Astrocyte (in vitro differentiated cells and primary cell): ENCODE data around the gene SLC2A8. TPM values are rescaled to one million over a fixed set of nuclear protein-coding genes. Genes with fewer than 3 reads are reported as not detected.

Experiments used
- DNase-seq: peaks from one replicate; pipeline ENCODE4 v3.0.0-alpha.2; 2010; ENCODE audit warnings: low read depth
- FAIRE-seq: peaks from 2 replicates; lab custom pipeline; 2011; peaks lifted over from hg19 to GRCh38; lab: Jason Lieb, UNC
- H2AFZ ChIP-seq: 2 replicates; pipeline ENCODE4 v1.6.0; 2012; ENCODE audit warnings: low read depth, low read length, inconsistent platforms
- H3K27ac ChIP-seq: 2 replicates; pipeline ENCODE4 v1.5.1; 2011; ENCODE audit warnings: low read depth, low read length, inconsistent platforms
- H3K27me3 ChIP-seq: 2 replicates; pipeline ENCODE4 v1.6.0; 2011; ENCODE audit warnings: low read length, inconsistent platforms; ENCODE audit not compliant: insufficient read depth
- H3K36me3 ChIP-seq: 2 replicates; pipeline ENCODE4 v1.5.1; 2011; ENCODE audit warnings: low read length, inconsistent platforms; ENCODE audit not compliant: insufficient read depth
- H3K4me1 ChIP-seq: 2 replicates; pipeline ENCODE4 v1.5.1; 2011; ENCODE audit warnings: low read length, inconsistent platforms; ENCODE audit not compliant: insufficient read depth
- H3K4me2 ChIP-seq: 2 replicates; pipeline ENCODE4 v1.6.0; 2012; ENCODE audit warnings: low read length, inconsistent platforms
- H3K4me3 ChIP-seq: 2 replicates; pipeline ENCODE4 v1.5.1; 2011; ENCODE audit warnings: low read depth, mild to moderate bottlenecking, low read length, inconsistent platforms; ENCODE audit not compliant: insufficient read depth
- H3K79me2 ChIP-seq: 2 replicates; pipeline ENCODE4 v1.6.0; 2012; ENCODE audit warnings: mild to moderate bottlenecking, low read length, inconsistent platforms; ENCODE audit not compliant: insufficient read depth
- H3K9ac ChIP-seq: 2 replicates; pipeline ENCODE4 v1.6.0; 2012; ENCODE audit warnings: mild to moderate bottlenecking, low read length, inconsistent platforms
- H3K9me3 ChIP-seq: 2 replicates; pipeline ENCODE4 v1.5.1; 2012; ENCODE audit warnings: low read depth, mild to moderate bottlenecking, low read length, inconsistent platforms; ENCODE audit not compliant: insufficient read depth
- H4K20me1 ChIP-seq: 2 replicates; pipeline ENCODE4 v1.6.0; 2012; ENCODE audit warnings: low read length, inconsistent platforms; ENCODE audit not compliant: insufficient read depth
- H3K27ac Mint-ChIP-seq: one replicate; pipeline ENCODE4 v1.8.0; 2021; ENCODE audit warnings: mild to moderate bottlenecking, mixed read lengths; ENCODE audit not compliant: unreplicated experiment
- H3K27me3 Mint-ChIP-seq: one replicate; pipeline ENCODE4 v1.8.0; 2021; ENCODE audit warnings: low read depth, mixed read lengths; ENCODE audit not compliant: unreplicated experiment
- H3K36me3 Mint-ChIP-seq: one replicate; pipeline ENCODE4 v1.8.0; 2021; ENCODE audit warnings: low read depth, mixed read lengths; ENCODE audit not compliant: unreplicated experiment
- H3K4me1 Mint-ChIP-seq: one replicate; pipeline ENCODE4 v1.8.0; 2021; ENCODE audit warnings: low read depth, mixed read lengths; ENCODE audit not compliant: unreplicated experiment
- H3K4me3 Mint-ChIP-seq: one replicate; pipeline ENCODE4 v1.8.0; 2021; ENCODE audit warnings: mild to moderate bottlenecking, moderate library complexity, mixed read lengths; ENCODE audit not compliant: unreplicated experiment
- H3K9me3 Mint-ChIP-seq: one replicate; pipeline ENCODE4 v1.8.0; 2021; ENCODE audit warnings: mild to moderate bottlenecking, mixed read lengths; ENCODE audit not compliant: unreplicated experiment
- CTCF ChIP-seq: IDR thresholded peaks from 2 replicates; pipeline ENCODE4 v1.5.1; 2011; ENCODE audit warnings: low read depth, mild to moderate bottlenecking, inconsistent platforms, low read length, moderate library complexity; ENCODE audit not compliant: insufficient read depth
- EZH2 ChIP-seq: IDR thresholded peaks from 2 replicates; pipeline ENCODE4 v1.6.1; 2012; ENCODE audit warnings: mild to moderate bottlenecking, low read length, inconsistent platforms; ENCODE audit not compliant: insufficient read depth
- total RNA-seq: library from RNA; stranded (reverse); gene quantifications from 2 replicates; pipeline ENCODE4 v1.2.1, GENCODE V29; 2021

Gene SLC2A8
- total RNA-seq, 1 donor from 2014 or later = 18.8 TPM

DNA sequence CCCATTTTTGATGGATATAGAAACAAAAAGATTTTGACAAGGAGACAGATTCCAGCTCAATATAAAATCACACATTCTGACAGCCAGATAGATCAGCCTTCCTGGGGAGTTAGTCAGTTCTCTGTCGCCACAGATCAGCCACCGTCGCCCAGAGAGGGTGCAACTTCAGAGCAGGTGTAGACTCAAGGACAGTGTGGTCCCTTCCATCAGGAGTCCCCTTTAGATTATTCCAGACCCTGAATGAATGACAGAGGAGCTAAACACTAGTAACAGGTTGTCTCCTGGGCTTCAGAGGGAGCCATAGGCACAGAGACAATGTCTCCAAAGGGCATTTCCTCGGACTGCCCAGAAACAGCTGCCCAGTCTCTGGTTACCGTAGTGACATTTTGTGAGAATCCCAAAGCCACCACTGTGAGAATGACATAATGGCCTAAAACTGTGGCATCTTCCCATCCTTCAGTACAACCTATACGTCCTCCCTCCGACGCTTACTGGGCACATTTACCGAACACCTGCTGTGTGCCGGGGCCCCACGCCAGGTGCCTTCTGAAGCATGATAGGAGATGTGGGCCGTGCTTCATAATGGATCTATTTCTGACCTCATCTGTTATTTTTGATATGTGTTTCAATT, 47.4 kb upstream of the SLC2A8 start:
- Mint-ChIP-seq H3K4me1 (peaks cover 7% of the 10 kb centered on the region), H3K4me3 (no peak overlapping the region), H3K9me3 (no peaks in the 10 kb centered on the region), H3K36me3 (peaks cover 4% of the 10 kb centered on the region), H3K27ac (no peak overlapping the region), H3K27me3 (no peaks in the 10 kb centered on the region)
- H3K9ac ChIP-seq = no peak overlapping the region
- H3K27me3 ChIP-seq = peaks cover 3% of the 10 kb centered on the region
- H3K4me1 ChIP-seq = no peaks in the 10 kb centered on the region
- no peak overlapping the region for H3K4me2 ChIP-seq
- H3K79me2 ChIP-seq = no peaks in the 10 kb centered on the region
- H3K36me3 ChIP-seq = no peaks in the 10 kb centered on the region
- no peaks in the 10 kb centered on the region for H4K20me1 ChIP-seq
- H2AFZ ChIP-seq = no peak overlapping the region
- FAIRE-seq (no peak), DNase-seq (no peak)
- TF ChIP-seq EZH2 = no peak
- TF ChIP-seq CTCF = no peak
- H3K27ac ChIP-seq = no peak overlapping the region
- no peaks in the 10 kb centered on the region for H3K9me3 ChIP-seq
- H3K4me3 ChIP-seq = no peak overlapping the region

DNA sequence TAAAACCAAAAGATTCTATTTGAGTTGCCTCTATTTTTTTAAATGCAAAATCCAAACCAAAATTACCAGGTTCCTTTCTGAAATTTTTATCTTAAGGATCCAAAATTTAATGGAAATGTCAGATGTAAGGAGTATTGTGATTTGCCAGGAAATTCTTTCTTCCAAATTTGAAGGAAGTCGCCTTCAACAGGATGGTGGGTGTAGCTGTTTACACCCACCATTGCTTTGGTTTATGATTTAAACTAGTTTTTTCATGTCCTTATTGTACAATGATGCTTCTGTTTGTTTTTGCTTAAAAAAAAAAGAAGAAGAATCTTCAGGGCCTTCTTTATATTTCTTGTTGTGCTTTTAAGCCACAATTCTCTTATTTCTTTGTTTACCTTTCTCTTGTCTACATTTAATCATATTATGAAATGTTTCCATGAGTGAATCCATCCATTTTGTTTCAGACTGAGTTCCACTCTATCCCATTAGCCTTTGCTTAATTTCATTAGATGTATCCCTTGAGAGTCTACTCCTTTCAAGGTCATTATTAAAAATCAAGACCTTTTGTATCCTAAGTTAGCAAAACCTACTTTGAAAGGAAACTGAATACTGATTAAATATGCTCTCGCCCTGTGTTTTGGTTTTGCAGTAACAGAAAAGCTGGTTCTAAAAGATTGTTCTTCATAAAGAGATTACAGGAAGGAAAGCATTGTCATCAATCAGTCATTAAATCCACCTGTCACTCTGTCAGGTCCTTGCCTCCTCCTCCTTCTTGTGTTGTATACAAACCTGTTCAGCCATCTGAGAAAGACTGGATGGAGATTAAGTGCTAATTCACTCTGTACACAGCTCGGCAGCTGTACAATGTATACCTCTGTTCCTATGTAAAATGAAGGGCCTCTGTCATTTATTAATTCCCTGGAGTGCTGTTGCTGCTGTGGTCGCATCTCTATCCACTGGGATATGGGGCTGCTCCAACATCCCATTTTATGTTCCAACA, 45.5 kb upstream of the SLC2A8 start:
- no peaks in the 10 kb centered on the region for H3K4me1 ChIP-seq
- no peaks in the 10 kb centered on the region for H3K4me1 Mint-ChIP-seq
- peaks cover 8% of the 10 kb centered on the region for H3K27me3 Mint-ChIP-seq
- H3K9ac ChIP-seq = no peak overlapping the region
- peaks cover 2% of the 10 kb centered on the region for H3K36me3 Mint-ChIP-seq
- no peaks in the 10 kb centered on the region for H3K9me3 ChIP-seq
- H3K4me3 ChIP-seq = no peak overlapping the region
- DNase-seq (no peak), FAIRE-seq (no peak)
- H3K27ac ChIP-seq = no peak overlapping the region
- no peak overlapping the region for H3K4me3 Mint-ChIP-seq
- H3K36me3 ChIP-seq = no peaks in the 10 kb centered on the region
- H4K20me1 ChIP-seq = no peaks in the 10 kb centered on the region
- no peak overlapping the region for H3K4me2 ChIP-seq
- no peak overlapping the region for H3K27ac Mint-ChIP-seq
- no peaks in the 10 kb centered on the region for H3K9me3 Mint-ChIP-seq
- no peaks in the 10 kb centered on the region for H3K79me2 ChIP-seq
- H3K27me3 ChIP-seq = peaks cover 3% of the 10 kb centered on the region
- H2AFZ ChIP-seq = no peak overlapping the region
- no peak for TF ChIP-seq EZH2
- no peak for TF ChIP-seq CTCF
